Lower leg skin (tissue), 4 donors: ENCODE measurements around the gene CD93. TPM values are rescaled to one million over a fixed set of nuclear protein-coding genes. Genes with fewer than 3 reads are reported as not detected.

Experiments
- DNase-seq, 2 donors: peaks; one replicate each; pipeline ENCODE4 v3.0.0-alpha.2; 2019; ENCODE audit warnings: low spot score in 2 of 2
- H3K4me3 ChIP-seq: fragments of 200-600 bp; sonication (generic); 2 replicates; pipeline ENCODE4 v1.5.1; 2017; ENCODE audit warnings: mild to moderate bottlenecking, low read depth; ENCODE audit not compliant: poor library complexity, severe bottlenecking
- CTCF ChIP-seq, 3 donors: fragments of 450-650 bp; IDR thresholded peaks; one replicate each; pipeline ENCODE4 v1.5.1; 2016; ENCODE audit warnings: antibody characterized with exemption in 3 of 3, mild to moderate bottlenecking in 3 of 3, moderate library complexity in 2 of 3
- POLR2A ChIP-seq, 2 donors: fragments of 450-650 bp; IDR thresholded peaks; one replicate each; pipeline ENCODE4 v1.6.1; 2016 to 2017; ENCODE audit warnings: antibody characterized with exemption in 2 of 2, mild to moderate bottlenecking in 1 of 2, moderate library complexity in 1 of 2
- WGBS, 2 donors: methylation state at CpG; one replicate each; pipeline ENCODE4 v1.1.5; 2018; 5-methylcytosine and 5-hydroxymethylcytosine counted together
- intact Hi-C: fragments of 100-400 bp; cut with DNase I; formaldehyde crosslinking; loops from one replicate; pipeline ENCODE4 v1.15.0; 2023; ENCODE audit warnings: low total_unique reads
- total RNA-seq, 4 donors: library from RNA; depleted of rRNA; stranded (reverse); fragments of >200 nt; gene quantifications; one replicate each; pipeline ENCODE4 v1.1.0, GENCODE V29; 2016

Gene CD93
- total RNA-seq, 4 donors from 2014 or later = 12.6 to 44.3 (median 18.2) TPM

GRCh38 chr20:23126281-23127061 is 40.3 kb upstream of the CD93 start:
- intact Hi-C loops = no loop called here
- WGBS, 2 donors = 72 to 84% methylated on average over 12 of the region's 12 CpGs
- TF ChIP-seq CTCF (IDR thresholded peaks at IDR 0.05) (no peak), POLR2A (IDR thresholded peaks at IDR 0.05) (no peak)
- no peak overlapping the region for H3K4me3 ChIP-seq
- DNase-seq = no peak

GRCh38 chr20:23125625-23126191 is 39.6 kb upstream of the CD93 start:
- 79 to 85% methylated on average over 5 of the region's 5 CpGs for WGBS, 2 donors
- no peak for TF ChIP-seq CTCF (IDR thresholded peaks at IDR 0.05)
- no peak for TF ChIP-seq POLR2A (IDR thresholded peaks at IDR 0.05)
- no peak for DNase-seq
- H3K4me3 ChIP-seq = no peak overlapping the region
- intact Hi-C loops = no loop called here

- H3K4me3 ChIP-seq = no peak overlapping the region
- intact Hi-C loops = no loop called here
- TF ChIP-seq POLR2A (IDR thresholded peaks at IDR 0.05) (no peak), CTCF (IDR thresholded peaks at IDR 0.05) (no peak)
- no peak for DNase-seq
- WGBS, 2 donors = 79 to 85% methylated on average over 5 of the region's 5 CpGs
Measured at GRCh38 chr20:23125159-23125558, 39.0 kb upstream of the CD93 start.

- 59 to 85% methylated on average over 10 of the region's 10 CpGs for WGBS, 2 donors
- no peak for DNase-seq
- intact Hi-C loops = no loop called here
- H3K4me3 ChIP-seq = no peak overlapping the region
- TF ChIP-seq POLR2A (IDR thresholded peaks at IDR 0.05) = no peak
Measured at GRCh38 chr20:23123886-23124285, 37.8 kb upstream of the CD93 start.

GRCh38 chr20:23122796-23123655 is 36.9 kb upstream of the CD93 start:
- H3K4me3 ChIP-seq = no peak overlapping the region
- TF ChIP-seq CTCF (IDR thresholded peaks at IDR 0.05) (no peak), POLR2A (IDR thresholded peaks at IDR 0.05) (no peak)
- no peak for DNase-seq
- 89 to 93% methylated on average over 15 to 18 of the region's 18 CpGs for WGBS, 2 donors
- intact Hi-C loops = no loop called here

- TF ChIP-seq POLR2A (IDR thresholded peaks at IDR 0.05) (no peak), CTCF (IDR thresholded peaks at IDR 0.05) (no peak)
- DNase-seq = no peak
- H3K4me3 ChIP-seq = no peak overlapping the region
- intact Hi-C loops = no loop called here
- 86 to 97% methylated on average over 5 to 9 of the region's 9 CpGs for WGBS, 2 donors
Measured at GRCh38 chr20:23122321-23122720, 36.2 kb upstream of the CD93 start.
